Fibroblast of mammary gland (primary cell): ENCODE results near the gene ST8SIA4.

Experiments
- DNase-seq: peaks from one replicate; pipeline ENCODE4 v3.0.0-alpha.2; 2010; ENCODE audit warnings: low read depth
- H3K4me3 ChIP-seq: 2 replicates; pipeline ENCODE4 v1.5.1; 2011; ENCODE audit warnings: low read depth, mild to moderate bottlenecking, low read length, moderate library complexity; ENCODE audit not compliant: control insufficient read depth
- CTCF ChIP-seq: conservative IDR thresholded peaks from 2 replicates; pipeline ENCODE4 v1.5.1; 2011; ENCODE audit warnings: low read depth, low read length, inconsistent platforms; ENCODE audit not compliant: control insufficient read depth, insufficient read depth

The ST8SIA4 gene

GRCh38 chr5:100903039-100903887, at the start of gene ST8SIA4:
Gene ST8SIA4 (minus strand): TSS chr5:100903282. CDS start chr5:100902955, 327 bp downstream.
- H3K4me3 ChIP-seq = peak within 1 kb of the TSS; percentile 44
- peak; percentile 46 for DNase-seq
- no peak for TF ChIP-seq CTCF

GRCh38 chr5:100950985-100951384, 47.9 kb upstream of the ST8SIA4 start:
- H3K4me3 ChIP-seq = no peak overlapping the region
- no peak for TF ChIP-seq CTCF
- DNase-seq = no peak

- no peak for DNase-seq
- no peak overlapping the region for H3K4me3 ChIP-seq
- TF ChIP-seq CTCF = no peak
Observed at GRCh38 chr5:100913298-100913697, 10.2 kb upstream of the ST8SIA4 start.

- TF ChIP-seq CTCF = no peak
- no peak overlapping the region for H3K4me3 ChIP-seq
- DNase-seq = no peak
Observed at GRCh38 chr5:100909034-100909433, 6.0 kb upstream of the ST8SIA4 start.

GRCh38 chr5:100905259-100905914, 2.3 kb upstream of the ST8SIA4 start:
- no peak for TF ChIP-seq CTCF
- no peak for DNase-seq
- no peak overlapping the region for H3K4me3 ChIP-seq

GRCh38 chr5:100904259-100904861, 1.3 kb upstream of the ST8SIA4 start:
- no peak for DNase-seq
- H3K4me3 ChIP-seq = no peak overlapping the region
- no peak for TF ChIP-seq CTCF
